GM12875 (cell line): Measurements from ENCODE around the gene VAV2.
"Not testable (repeated sequence)": the region's sequence is repeated elsewhere in the genome, so short reads cannot be mapped to it uniquely, and the experiment has no call there.

Experiments used
- H3K4me3 ChIP-seq: one replicate; pipeline ENCODE4 v1.5.1; 2011; ENCODE audit warnings: low read depth, low read length, control low read depth
- TF ChIP-seq, protein P1 (sequence below): IDR thresholded peaks from 2 replicates; pipeline ENCODE4 v1.5.1; 2011; ENCODE audit warnings: low read depth, mild to moderate bottlenecking, control low read depth, inconsistent platforms, low read length, moderate library complexity, borderline replicate concordance; ENCODE audit not compliant: insufficient read depth

VAV2 gene

DNA sequence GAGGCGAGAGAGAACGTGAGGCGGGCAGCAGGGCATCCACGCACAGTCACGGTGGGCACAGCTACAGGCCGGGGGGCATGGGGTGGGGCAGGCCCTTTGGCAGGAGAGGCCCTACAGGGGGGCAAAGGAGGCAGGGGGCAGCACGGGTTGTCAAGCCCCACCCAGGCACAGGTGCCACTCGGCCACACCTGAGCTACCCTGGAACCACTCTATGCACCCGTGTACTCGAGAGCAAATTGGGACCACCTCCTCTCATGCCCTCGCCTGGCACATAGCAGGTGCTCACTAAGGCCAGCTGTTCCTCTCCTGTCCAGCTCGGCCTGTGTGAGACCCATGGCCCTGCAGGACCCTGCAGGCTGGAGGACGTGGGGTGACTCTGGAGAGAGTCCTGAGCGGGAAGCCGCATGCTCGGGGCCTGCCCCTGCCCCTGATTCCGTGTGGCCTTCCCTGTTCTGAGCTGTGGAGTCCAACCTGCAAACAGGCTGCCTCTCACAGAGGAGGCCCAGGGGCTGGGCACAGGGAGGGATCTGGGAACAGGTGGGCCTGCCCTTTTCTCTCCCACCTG lies 222.5 kb downstream of the VAV2 start:
- H3K4me3 ChIP-seq = no peak overlapping the region
- TF ChIP-seq, protein P1, sequence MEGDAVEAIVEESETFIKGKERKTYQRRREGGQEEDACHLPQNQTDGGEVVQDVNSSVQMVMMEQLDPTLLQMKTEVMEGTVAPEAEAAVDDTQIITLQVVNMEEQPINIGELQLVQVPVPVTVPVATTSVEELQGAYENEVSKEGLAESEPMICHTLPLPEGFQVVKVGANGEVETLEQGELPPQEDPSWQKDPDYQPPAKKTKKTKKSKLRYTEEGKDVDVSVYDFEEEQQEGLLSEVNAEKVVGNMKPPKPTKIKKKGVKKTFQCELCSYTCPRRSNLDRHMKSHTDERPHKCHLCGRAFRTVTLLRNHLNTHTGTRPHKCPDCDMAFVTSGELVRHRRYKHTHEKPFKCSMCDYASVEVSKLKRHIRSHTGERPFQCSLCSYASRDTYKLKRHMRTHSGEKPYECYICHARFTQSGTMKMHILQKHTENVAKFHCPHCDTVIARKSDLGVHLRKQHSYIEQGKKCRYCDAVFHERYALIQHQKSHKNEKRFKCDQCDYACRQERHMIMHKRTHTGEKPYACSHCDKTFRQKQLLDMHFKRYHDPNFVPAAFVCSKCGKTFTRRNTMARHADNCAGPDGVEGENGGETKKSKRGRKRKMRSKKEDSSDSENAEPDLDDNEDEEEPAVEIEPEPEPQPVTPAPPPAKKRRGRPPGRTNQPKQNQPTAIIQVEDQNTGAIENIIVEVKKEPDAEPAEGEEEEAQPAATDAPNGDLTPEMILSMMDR = no peak

DNA sequence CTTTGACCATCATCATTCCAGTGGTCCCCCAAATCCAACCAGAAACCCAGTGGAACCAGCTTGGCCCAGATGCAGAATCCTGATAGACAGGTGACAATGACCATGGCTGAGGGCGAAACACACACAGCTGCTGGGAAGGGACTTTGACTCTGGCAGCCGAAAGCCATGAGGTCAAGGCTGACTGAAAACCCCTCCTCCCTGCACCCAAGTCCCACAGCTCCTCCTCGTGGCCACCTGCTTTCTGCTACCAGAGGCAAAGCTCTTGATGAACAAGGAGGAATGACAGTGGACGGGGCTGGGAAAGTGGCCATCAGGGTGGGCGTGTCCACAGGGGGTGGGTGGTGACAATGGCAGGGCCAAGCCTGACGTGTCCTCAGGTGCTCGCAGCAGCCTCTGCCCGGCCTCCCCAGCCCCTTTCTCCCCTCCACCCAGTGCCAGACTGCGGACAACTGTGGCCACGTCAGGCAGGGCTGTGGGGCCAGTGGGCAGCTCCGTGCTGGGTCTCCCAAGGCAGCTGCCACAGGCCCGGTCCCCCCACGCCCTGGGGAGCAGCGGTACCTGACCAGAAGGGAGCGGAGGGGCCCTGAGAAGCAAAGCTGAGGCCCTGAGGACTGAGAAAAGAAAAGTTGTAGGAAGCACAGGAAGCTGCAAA lies 223.1 kb downstream of the VAV2 start:
- TF ChIP-seq, protein P1 = no peak
- no peak overlapping the region for H3K4me3 ChIP-seq

DNA sequence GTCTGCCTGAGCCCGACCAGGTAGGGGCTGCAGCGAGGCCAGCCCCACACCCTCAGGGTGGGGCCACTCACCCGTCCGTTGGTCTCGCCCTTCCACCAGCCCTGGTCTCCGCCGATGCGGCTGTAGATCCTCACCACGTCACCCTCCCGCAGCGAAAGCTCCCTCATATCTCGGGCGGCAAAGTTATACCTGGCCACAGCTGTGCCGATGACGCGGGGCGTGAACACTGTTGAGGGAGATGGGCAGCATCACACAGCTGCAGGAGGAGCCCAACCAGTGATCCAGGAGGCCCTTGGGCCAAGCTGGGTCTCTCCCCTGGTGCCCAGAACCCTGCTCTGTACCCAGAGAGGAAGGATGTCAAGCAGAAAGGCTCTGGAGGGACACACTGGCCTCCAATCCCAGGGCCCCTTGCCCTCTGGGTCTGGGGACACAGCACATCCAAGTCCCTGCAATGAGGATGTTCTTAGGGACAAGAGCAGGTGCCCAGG lies 223.7 kb downstream of the VAV2 start:
- TF ChIP-seq, protein P1 = no peak
- H3K4me3 ChIP-seq = no peak overlapping the region

GRCh38 chr9:133767625-133768024 lies 224.5 kb downstream of the VAV2 start:
- TF ChIP-seq, protein P1 = no peak
- no peak overlapping the region for H3K4me3 ChIP-seq

- TF ChIP-seq, protein P1 = no peak
- no peak overlapping the region for H3K4me3 ChIP-seq
Observed at GRCh38 chr9:133767008-133767407, 225.1 kb downstream of the VAV2 start.

DNA sequence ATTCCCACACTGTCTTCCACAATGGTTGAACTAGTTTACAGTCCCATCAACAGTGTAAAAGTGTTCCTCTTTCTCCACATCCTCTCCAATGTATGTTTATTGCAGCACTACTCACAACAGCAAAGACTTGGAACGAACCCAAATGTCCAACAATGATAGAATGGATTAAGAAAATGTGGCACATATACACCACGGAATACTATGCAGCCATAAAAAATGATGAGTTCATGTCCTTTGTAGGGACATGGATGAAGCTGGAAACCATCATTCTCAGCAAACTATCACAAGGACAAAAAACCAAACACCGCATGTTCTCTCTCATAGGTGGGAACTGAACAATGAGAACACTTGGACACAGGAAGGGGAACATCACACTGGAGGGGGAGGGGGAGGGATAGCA lies 225.9 kb downstream of the VAV2 start:
- H3K4me3 ChIP-seq = not testable (repeated sequence)

DNA sequence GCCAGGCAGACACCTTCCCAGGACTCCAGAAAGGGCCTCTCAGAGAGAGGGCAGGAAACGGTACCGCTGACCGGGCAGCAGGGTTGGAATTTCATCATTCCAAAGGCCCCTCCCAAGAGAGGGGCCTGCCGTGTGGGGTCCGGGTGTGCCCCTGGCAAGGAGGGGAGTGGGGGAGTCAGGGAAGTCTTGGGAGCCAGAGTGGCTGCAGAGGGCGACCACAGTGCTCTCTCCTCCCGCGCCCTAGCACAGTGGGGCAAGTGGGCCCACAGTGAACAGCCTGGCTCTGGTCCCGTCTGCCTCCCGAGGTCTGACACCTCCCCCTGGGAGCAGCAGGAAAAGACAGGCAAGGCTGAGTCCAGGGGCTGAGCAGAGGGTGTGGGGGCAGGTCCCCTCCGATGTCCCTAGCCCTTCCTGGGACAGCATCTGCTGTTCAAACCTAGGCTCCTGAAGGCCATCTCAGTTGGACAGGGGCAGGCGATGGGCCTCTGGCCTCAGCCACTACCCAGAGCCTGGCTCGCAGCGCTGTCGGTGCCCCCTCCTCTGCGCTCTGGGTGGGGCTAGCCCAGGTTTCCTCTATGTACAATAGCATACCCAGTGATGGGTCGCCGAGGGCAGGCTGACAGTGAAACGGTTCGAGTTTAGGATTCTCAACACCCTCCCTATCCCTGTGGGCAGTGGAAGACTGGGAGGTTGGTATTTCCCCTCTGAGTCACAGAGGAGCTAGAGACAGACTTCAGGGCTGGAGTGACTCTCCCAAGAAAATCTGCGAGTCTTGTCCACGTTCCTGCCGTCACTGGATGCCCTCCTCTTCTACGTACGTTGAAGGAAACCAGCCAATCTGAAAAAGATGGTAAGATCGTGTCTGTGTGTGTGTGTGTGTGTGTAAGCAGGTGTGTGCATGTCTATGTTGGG lies 228.6 kb downstream of the VAV2 start:
- H3K4me3 ChIP-seq = no peak overlapping the region
- TF ChIP-seq, protein P1 = no peak
